ENCODE results near the gene GRAMD1B.
"Not testable (repeated sequence)": the region's sequence is repeated elsewhere in the genome, so short reads cannot be mapped to it uniquely, and the experiment has no call there.

The GRAMD1B gene

DNA sequence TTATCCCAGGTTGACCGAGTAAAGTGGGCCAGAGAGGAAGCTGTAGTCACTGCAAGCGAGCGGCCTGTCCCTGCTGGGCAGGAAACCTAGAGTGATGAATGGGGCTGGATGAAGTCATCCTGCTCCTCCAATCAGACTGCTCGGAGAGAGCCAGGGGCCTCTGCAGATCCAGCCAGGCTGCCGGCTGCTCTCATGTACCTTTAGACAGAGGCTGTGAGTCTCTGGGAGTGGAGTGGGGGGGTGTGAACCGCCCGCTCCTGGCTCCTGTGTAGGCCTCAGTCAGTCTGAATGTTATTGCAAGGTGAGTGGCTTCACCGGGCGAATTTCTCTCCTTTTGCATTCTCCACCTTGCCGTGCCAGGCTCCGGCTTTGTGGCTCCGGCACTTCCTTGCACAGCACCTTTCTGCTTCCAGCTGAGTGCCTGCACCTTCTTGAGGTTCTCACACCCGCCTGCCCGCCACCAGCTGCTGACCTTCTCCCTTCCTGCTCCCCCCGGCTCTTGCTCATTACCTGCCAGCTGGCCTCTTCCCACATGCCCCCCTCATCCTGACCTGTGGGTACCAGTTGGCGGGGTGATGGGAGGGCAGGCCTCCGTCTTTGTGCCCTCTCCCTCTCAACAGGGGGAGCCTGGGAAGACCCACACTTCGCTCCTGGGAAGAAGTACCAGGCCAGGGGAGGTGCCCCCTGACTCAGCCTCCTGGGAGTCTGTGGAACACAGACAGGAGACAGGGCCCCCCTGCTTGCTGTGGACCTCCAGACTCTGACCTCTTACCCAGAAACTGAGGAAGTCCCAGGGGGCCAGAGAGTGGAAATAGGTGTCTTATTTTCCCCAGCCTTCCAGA lies 79.9 kb downstream of the GRAMD1B start:
- no peak for DNase-seq (ENCODE audit: low read depth)

DNA sequence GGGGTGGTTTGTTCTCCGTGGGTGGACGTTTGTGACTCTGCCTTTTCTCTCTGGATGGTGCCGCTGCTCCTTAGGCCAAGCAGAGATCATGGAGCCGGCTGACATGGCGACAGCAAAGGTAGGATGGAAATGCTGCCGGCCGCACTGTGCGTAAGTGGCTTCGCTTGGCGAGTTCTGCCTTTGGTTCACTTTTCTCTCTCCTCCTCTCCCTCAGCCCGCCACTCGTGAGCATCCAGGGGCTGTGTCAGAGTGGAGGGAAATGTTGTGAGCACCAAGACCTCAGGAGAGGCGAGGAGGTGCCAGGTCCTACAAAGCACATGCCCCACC lies 80.5 kb downstream of the GRAMD1B start:
- DNase-seq (ENCODE audit: low read depth), result no peak

DNA sequence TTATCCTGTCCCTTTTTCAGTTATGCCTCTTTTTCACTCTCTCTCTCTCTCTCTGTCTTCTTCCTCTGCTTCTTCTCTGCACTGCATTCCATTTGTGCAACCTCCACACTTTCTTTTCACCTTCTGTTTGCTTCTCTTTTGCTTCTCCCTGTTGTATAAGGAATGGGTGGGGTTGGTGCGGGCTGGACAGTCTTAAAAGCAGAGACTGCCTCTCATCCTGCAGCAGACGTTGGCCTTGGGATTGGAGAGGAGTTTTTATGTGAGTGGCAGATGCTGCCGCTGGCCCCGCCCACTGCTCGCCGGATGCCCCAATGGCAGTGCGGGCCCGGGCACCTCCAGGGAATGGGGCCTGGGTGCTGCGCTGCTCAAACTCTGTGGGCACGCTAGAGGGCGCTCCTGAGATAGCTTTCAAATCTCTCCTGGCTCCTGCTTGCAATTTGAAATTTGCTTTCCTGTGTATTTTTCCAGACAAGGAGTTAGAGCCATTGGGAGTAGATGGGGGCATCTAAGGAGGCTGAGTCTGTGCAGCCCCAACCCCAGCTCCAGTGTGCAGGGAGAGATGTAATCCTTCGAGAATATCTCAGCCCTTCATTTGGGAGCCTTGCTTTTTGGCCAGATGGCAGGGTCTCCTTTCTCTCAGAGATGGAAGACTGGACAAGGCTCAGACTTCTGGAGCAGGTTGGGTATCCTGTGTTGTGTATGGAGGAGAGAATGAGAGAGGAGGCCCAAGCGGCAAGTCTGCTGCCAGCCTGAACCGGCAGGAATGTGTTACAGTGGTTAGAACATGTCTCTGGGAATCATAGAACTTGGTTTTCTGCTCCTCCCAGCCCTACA lies 81.2 kb downstream of the GRAMD1B start:
- DNase-seq (ENCODE audit: low read depth), result peak; percentile 31

DNA sequence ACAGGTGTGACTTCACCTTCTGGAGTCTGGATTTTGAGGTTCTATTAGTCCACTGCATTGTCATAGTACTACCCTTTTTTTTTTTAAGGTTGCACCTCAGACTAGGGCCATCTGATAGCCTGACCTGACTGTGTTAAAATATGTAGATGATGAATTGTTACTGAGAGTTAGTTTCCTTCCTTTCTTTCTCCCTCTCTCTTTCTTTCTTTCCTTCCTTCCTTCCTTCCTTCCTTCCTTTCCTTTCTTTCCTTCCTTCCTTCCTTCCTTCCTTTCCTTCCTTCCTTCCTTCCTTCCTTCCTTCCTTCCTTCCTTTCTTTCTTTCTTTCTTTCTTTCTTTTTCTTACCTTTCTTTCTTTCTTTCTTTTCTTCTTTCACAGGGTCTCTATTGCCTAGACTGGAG lies 83.2 kb downstream of the GRAMD1B start:
- DNase-seq (ENCODE audit: low read depth), result not testable (repeated sequence)

DNA sequence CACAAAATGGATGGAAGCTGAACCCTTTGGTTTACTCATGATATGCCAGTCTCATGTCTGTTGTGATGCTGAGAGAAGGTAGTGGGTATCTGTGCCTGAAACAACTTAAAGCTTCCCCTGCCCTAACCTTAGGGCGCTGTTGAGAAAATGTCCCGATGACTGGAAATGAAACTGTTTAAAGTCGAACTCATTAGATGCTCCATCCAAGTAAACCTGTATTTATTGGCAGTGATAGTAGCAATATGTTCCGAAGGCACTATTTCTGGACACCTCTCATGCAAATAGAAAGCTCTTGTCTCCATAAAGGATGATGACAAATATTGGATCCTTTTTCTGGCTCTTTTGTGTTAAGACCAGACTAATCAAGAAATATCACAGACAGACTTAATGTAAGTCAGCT lies 86.2 kb downstream of the GRAMD1B start:
- no peak for DNase-seq (ENCODE audit: low read depth)

DNA sequence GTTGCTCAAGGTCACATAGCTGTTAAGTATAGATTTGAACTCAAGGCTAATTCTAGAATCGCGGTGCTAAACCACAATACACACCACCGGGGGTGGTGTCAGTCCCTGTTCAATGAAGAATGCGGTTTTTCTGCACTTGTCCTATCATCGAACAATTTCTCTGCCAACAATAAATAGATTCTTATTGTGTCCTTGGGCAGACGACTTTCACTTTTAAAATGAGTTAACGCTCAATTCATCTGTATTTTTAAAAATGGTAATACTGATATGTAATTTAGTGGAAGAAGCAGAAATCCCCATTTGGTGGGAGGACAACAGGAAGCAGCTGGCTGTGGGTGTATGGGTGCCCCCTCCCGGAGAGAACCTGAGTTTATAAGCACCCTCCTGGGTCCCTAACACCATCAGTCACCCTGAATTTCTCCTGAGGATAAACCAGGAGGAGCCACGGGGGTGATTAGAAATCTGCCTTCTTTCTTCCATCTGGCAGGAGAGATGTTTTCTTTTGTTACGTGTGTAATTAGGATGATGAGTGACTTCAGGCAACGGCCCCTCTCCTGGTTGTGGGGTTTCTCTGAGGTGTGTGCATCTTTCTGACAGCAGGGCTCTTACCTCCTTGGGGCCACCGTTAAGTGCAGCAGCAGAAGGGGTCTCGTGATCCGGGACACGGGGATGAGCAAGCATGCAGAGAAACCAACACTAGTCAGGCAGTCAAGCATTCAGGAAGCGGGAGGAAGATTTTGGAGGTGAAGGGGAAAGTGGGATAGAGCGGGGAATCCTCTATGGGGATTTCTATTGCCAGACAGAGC lies 87.7 kb downstream of the GRAMD1B start:
- DNase-seq (ENCODE audit: low read depth), result no peak

DNA sequence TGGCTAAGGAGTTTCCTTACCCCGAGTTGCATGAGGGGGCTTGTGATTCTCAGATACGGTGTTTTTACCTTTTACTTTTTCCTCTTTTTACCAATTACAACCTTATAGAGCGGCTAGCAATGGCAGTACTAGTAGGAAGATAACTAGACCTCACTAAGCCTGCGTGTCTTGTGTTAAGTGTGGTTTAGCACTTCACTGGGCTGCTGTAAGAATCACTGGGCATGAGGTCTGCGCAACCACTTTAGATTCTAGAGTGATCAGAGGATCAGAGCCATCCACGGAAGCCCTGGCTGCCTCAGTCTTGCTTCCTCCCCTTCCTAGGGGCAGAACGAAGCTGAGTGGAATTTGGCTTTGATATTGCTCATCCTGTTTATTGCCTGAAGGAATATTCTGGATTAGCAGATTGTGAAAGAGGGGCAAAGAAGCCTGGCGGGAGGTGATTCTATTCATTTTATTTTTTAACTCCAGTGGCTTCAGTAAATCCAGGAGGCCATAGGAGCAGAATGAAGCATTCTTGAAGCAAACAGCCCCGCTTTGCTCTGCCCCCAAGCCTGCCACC lies 88.5 kb downstream of the GRAMD1B start:
- no peak for DNase-seq (ENCODE audit: low read depth)

DNA sequence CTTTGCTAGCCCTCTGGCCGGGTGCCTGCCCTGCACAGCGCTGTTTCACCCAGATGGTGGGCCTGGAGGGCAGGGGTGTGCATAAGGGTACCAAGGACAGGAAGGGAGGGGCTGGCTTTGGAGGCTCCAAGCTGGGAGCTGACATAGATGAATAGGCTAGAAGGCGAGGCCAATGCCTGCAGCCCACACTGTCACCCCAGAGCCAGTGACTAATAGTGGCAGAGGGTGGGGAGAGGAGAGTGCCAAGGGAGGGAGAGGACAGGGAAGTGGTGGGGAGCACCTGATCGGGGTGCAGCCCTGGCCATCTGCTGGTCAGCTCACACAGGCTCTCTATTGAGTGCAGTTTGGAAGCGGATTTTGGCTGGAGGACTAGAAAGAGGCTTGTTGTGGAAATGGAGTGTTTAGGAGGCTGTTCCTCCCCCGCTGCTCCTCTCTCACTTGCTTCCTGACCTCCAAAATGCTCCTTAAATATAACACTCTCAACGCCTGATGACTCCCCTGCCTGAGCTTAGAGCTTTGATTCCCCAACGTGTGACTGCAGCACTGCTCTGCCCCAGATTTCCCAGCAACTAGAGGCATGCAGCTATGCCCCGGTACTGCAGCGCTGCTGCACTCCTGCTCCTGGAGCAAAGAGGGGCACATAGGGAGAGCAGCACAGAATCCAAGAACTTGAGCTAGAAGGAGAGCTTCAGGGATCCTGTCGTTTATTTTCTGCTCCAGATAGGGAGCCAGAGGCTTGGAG lies 89.2 kb downstream of the GRAMD1B start:
- DNase-seq (ENCODE audit: low read depth), result no peak

DNA sequence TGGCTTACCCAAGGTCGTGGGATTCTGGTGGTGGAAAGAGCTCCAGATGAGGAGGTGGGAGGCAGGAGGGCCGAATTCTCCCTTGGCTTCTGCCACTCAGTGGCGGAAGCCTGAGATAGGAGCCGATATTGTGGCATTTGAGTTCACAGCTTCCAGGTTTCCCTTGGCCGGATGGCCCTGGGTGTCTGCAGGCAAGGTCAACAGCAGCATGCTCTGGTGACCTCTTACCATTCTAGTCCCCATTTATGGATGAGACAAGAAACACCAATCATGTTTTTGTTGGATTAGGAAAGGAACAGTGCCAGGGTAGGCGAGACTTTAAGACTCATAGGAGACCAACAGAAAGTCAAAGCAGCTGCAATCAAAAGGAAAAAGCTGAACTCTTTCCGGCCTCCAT lies 89.7 kb downstream of the GRAMD1B start:
- no peak for DNase-seq (ENCODE audit: low read depth)

DNA sequence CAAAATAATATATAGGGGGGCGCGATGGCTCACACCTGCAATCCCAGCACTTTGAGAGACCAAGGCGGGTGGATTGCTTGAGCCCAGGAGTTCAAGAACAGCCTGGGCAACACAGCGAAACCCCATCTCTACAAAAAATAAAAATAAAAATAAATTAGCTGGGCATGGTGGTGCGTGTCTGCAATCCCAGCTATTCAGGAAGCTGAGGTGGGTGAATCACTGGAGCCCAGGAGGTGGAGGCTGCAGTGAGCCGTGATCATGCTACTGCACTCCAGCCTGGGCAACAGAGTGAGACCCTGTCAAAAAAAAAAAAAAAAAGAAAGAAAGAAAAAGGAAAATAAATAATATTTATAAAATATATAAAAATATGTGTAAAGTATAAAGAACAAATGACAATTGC lies 90.4 kb downstream of the GRAMD1B start:
- not testable (repeated sequence) for DNase-seq (ENCODE audit: low read depth)

DNA sequence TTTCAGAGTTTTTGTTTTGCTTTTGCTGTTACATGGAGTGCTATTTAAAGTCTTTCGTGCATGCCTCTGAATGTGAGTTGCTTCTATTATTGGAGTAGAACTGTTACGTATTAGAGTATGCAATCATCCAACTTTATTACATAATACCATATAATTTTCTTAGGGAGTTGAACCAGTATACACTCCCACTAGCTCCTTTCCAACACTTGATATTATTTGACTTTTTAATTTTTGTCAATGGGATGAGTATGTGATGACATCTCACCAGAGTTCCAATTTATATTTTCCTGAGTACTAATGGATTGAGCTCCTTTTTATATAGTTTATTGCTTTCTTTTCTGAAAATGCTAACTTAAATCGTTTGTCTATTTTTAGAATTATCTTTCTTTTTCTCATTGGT lies 90.9 kb downstream of the GRAMD1B start:
- DNase-seq (ENCODE audit: low read depth), result no peak

DNA sequence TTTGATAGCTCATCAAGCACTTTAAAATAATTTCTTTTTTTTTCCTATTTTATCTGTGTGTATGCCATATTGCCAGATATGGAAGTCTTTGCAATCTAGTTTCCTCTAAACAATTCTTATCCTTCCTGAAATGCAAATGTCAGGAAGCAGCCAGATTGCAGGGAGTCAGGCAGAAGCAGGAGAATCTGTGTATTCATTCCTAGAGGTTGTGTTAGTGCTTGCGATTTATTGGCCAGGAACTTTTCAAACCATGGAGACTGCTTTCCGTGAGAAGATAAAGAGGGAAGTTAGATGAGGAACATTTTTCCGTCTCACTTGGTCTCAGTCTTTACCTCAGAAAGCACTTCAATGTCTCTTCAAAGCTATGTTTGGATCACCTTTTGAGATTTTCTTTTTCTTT lies 91.9 kb downstream of the GRAMD1B start:
- DNase-seq (ENCODE audit: low read depth), result no peak

DNA sequence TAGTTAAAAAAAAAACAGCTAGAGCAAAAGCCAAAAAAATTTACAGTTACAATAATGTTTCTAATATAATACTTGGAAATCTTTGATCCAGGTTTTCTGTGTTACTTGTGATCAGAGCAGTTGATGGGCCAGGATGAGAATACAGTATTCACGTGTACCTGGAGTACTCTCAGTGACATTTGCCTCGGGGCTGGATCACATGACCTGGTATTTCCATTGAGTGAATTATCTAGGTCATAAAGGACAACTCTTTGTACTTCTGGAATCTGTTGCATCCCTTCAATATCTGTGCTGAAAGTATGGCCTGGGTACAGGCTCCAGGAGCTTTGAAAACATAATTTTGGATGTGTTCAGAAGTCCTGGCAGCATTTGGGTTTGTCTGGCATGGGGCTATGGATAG lies 93.5 kb downstream of the GRAMD1B start:
- DNase-seq (ENCODE audit: low read depth), result no peak

DNA sequence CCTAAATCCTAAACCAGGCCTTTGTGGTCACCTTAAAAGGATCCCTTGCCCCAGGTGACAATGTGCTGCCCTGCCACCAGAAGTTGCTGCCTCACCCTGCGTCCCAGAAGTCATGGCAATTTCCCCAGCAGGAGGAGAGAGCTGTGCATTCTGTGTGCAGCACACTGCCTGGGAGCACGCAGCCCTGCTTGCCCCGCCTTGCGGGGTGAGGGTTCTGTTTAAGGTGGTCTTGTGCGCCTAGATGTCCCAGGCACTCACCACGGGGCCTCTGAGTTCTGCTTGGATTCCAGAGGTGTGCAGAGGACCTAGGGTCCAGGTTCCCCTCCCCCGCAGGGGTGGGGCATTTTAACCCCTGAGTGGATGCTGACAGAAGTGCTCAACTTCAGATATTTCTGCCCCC lies 95.0 kb downstream of the GRAMD1B start:
- DNase-seq (ENCODE audit: low read depth), result no peak

DNA sequence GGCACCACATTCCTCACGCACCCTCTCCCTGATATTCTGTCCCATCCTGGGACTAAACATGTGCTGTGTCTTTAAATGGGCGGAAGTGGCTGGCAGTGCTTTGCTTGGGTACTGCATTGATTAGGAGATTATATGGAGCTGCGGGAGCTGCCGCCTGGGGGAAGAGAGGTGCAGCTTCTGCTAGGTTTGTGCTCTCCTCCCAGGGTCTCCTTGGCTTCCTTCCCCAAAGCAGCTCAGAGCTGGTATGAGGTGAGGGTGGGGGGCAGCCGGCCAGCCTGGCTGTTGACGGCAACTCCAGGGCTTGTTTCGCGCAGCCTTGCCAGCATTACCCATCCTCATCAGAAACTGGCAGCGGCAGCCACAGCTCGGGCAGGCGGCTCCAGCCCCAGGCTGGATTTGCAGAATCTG lies 95.4 kb downstream of the GRAMD1B start:
- no peak for DNase-seq (ENCODE audit: low read depth)

DNA sequence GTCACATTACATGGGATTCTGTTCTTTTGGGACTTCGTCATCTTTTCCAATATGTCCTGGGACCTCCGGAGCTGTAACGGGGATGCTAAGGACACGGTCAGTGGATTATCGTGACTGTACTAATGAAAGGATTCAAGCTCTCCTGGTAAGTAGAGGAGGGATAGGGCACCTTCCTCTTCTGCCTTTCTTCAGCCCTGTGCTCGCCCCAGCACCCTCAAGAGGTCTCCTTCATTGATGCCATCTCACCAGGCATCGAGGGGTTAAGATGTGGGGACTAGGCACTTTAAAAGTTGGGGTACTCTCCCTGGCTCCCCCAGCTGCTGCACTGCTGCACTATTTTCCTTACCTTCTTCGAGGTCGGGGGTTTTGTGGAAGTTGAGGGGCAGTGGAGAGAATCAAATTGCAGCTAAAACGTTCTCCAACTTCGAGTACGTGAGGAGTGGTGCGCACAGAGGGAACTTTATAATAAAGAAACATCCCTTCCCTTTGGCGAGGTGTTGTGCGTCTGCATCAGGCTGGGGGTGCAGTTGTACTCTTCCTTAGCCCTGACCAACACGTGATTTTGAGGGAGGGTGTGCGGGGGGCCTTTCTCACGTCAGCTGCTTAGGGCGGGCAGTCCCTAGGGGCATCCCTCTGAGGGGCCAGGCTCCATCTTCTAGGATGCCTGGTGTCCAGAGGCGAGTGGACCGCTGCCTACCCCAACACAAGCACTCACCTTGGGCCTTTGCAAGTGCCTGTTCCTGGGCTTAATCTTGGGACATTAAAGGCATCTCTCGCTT lies 96.1 kb downstream of the GRAMD1B start:
- DNase-seq (ENCODE audit: low read depth), result no peak

DNA sequence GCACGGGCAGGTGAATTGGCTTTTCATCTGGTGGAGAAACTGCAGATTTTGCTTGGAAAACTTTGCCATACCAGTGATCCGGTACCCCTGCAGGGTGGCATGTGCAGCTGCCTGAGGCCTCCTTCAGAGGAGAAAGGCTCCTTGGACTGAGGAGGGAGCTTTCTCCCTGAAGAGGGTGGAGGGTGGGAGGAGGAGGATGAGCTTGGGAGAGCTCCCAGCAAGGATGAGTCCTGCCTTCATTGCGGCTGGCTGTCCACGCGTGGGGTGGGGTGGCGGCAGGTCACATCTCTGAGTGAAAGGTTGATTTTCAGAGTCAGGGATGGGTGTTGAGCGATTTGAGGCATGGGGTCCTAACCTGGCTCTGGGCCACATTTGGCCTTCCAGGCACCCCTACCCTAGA lies 96.8 kb downstream of the GRAMD1B start:
- DNase-seq (ENCODE audit: low read depth), result no peak

DNA sequence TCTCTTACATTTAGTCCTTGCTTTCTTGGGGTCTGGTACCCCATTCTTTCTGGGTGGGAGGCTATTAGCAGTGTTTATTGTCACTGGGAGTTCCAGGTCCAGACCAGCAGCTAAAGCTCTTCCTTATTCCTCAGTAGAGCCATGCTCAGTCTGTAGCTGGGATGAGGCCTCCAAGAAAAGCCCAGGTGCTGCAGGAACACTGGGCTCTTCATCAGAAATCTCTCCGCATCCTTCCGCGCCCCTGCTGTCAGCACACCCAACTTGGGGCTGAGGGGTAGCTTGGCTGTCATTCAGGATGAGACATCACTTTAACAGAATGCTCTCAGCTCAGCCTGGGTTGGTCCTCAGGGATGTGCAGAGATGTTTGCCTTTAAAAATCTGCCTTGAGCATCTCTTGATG lies 97.5 kb downstream of the GRAMD1B start:
- DNase-seq (ENCODE audit: low read depth), result no peak

DNA sequence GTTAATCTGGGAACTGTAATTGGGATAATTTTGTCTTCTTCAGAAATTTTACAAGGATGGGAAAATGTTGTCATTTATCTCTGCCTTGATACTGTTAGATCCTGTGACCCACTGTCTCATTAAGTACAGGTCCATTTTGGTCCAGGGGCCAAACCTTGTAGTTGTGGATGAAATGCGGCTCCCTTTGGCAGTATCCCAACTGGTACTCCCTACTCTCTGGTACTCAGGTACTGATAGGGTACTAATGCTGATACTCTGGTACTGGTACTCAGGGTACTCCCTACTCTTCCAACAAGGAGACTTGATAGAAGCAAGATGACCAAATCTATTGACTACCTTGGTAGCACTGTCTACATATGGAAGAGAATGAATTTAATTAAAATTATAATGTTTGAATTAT lies 97.9 kb downstream of the GRAMD1B start:
- DNase-seq (ENCODE audit: low read depth), result no peak

DNA sequence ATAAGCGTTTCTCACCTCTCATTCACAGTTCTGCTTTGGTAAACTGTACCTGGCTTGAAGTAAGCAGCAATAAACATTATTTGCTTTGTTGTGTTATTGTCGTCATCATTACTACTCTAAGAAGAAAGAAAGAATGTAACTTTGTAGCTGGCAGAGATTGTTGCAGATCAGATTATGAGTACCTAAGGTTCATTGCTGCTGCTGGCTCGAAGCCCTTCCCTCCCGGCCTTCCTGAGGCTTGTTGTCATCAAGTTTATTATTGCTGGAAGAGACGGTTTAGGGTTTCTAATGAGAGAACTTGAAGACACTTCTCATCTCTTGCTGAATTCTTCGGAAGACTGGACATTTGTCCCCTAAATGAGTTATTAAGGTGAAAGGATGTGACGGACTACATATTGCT lies 101.3 kb downstream of the GRAMD1B start:
- no peak for DNase-seq (ENCODE audit: low read depth)

DNA sequence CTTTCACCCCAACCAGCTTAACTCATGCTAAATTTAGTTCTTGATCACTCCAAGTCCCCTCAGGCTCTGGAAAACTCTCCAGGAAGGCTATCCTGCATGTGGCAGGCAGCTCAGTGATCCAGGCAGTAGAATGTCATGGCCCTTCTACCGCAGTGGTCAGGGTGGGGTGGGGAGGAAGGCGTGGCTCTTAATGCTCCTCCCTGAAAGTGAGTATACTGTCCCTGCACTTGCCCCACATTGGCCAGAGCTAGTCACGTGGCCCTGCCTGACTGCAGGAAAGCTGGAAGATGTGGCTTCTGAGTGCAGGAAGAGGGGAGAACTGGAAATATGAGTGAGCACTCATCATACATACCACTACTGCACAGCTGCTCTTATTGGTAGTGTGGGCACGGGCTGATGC lies 102.1 kb downstream of the GRAMD1B start:
- DNase-seq (ENCODE audit: low read depth), result no peak

Data from stimulated activated CD4-positive, alpha-beta T cell treated with anti-CD3 and anti-CD28 coated beads, Interleukin-2, amount 100 ng/mL, for 4 hours (primary cell).